GM19238 (cell line): Measurements from ENCODE around the gene PARVG.
"Not testable (repeated sequence)": the region's sequence is repeated elsewhere in the genome, so short reads cannot be mapped to it uniquely, and the experiment has no call there.

ENCODE experiments used
- DNase-seq: peaks from one replicate; pipeline ENCODE4 v3.0.0; 2011; ENCODE audit warnings: low spot score; ENCODE audit not compliant: insufficient read length

Gene PARVG

GRCh38 chr22:44211946-44212930 is 31.5 kb downstream of the PARVG start:
- no peak for DNase-seq

- DNase-seq: no peak
These were observed 32.2 kb downstream of the PARVG start for GRCh38 chr22:44212936-44213335.

- DNase-seq: no peak
These were observed 32.8 kb downstream of the PARVG start for GRCh38 chr22:44213489-44214043.

- no peak for DNase-seq
These were observed 33.5 kb downstream of the PARVG start for GRCh38 chr22:44214187-44214586.

- no peak for DNase-seq
These were observed 34.0 kb downstream of the PARVG start for GRCh38 chr22:44214764-44215163.

GRCh38 chr22:44215287-44215686 is 34.6 kb downstream of the PARVG start:
- DNase-seq: no peak

- DNase-seq: no peak
These were observed 36.6 kb downstream of the PARVG start for GRCh38 chr22:44217346-44217745.

- DNase-seq: no peak
These were observed 37.3 kb downstream of the PARVG start for GRCh38 chr22:44218071-44218470.

- DNase-seq: no peak
These were observed 38.6 kb downstream of the PARVG start for GRCh38 chr22:44219101-44219870.

GRCh38 chr22:44220727-44221680 is 40.3 kb downstream of the PARVG start:
- no peak for DNase-seq

- no peak for DNase-seq
These were observed 41.2 kb downstream of the PARVG start for GRCh38 chr22:44221710-44222475.

- no peak for DNase-seq
These were observed 43.4 kb downstream of the PARVG start for GRCh38 chr22:44224166-44224565.

GRCh38 chr22:44225091-44225689 is 44.5 kb downstream of the PARVG start:
- no peak for DNase-seq

GRCh38 chr22:44225812-44226211 is 45.1 kb downstream of the PARVG start:
- no peak for DNase-seq

- no peak for DNase-seq
These were observed 48.6 kb downstream of the PARVG start for GRCh38 chr22:44229331-44229730.

GRCh38 chr22:44229809-44230208 is 49.1 kb downstream of the PARVG start:
- no peak for DNase-seq

GRCh38 chr22:44231233-44231632 is 50.5 kb downstream of the PARVG start:
- no peak for DNase-seq

GRCh38 chr22:44234372-44234771 is 53.6 kb downstream of the PARVG start:
- DNase-seq: not testable (repeated sequence)

- DNase-seq: no peak
These were observed 56.6 kb downstream of the PARVG start for GRCh38 chr22:44237290-44237689.

GRCh38 chr22:44241121-44241520 is 60.4 kb downstream of the PARVG start:
- DNase-seq: not testable (repeated sequence)
